Neuronal stem cell (in vitro differentiated cells): Measurements from ENCODE around the gene CXXC1.

Source experiments
- DNase-seq: peaks from one replicate; pipeline ENCODE4 v3.0.0-alpha.2; 2013; ENCODE audit warnings: low spot score
- H2AFZ ChIP-seq: one replicate; pipeline ENCODE4 v1.6.1; 2013; ENCODE audit warnings: mild to moderate bottlenecking, low read length, inconsistent platforms
- H2AK5ac ChIP-seq: 2 replicates; pipeline ENCODE4 v1.6.1; 2013; ENCODE audit warnings: low read depth, mild to moderate bottlenecking, inconsistent platforms, low read length, moderate library complexity, mixed read lengths
- H2BK120ac ChIP-seq: 2 replicates; pipeline ENCODE4 v1.6.1; 2013; ENCODE audit warnings: low read depth, mild to moderate bottlenecking, inconsistent platforms, low read length, moderate library complexity, mixed read lengths
- H2BK12ac ChIP-seq: one replicate; pipeline ENCODE4 v1.6.1; 2013; ENCODE audit warnings: low read length, inconsistent platforms
- H2BK15ac ChIP-seq: 2 replicates; pipeline ENCODE4 v1.6.1; 2013; ENCODE audit warnings: mild to moderate bottlenecking, low read length, inconsistent platforms, mixed read lengths
- H2BK5ac ChIP-seq: one replicate; pipeline ENCODE4 v1.6.1; 2013; ENCODE audit warnings: inconsistent platforms, mild to moderate bottlenecking, low read length, moderate library complexity
- H3K14ac ChIP-seq: one replicate; pipeline ENCODE4 v1.6.1; 2013; ENCODE audit warnings: low read length, inconsistent platforms
- H3K18ac ChIP-seq: 2 replicates; pipeline ENCODE4 v1.6.1; 2013; ENCODE audit warnings: low read length, inconsistent platforms
- H3K23ac ChIP-seq: 2 replicates; pipeline ENCODE4 v1.6.1; 2013; ENCODE audit warnings: low read depth, mild to moderate bottlenecking, mixed read lengths, low read length, inconsistent platforms; ENCODE audit not compliant: poor library complexity
- H3K27ac ChIP-seq: replicated peaks from 3 replicates; pipeline ENCODE4 v1.5.1; 2013; ENCODE audit warnings: low read length, inconsistent platforms
- H3K27me3 ChIP-seq, 3 experiments: 2 replicates each; pipeline ENCODE4 v1.6.1; 2013; ENCODE audit warnings: low read length in 3 of 3, mild to moderate bottlenecking in 2 of 3, inconsistent platforms in 1 of 3, low read depth in 1 of 3, mixed read lengths in 1 of 3, moderate library complexity in 1 of 3; ENCODE audit not compliant: control insufficient read depth in 3 of 3, insufficient read depth in 3 of 3
- H3K36me3 ChIP-seq, 2 donors: replicated peaks in 1 of 2; 2 replicates each; pipeline ENCODE4 v1.6.1; 2013; ENCODE audit warnings: low read length in 2 of 2; ENCODE audit not compliant: control insufficient read depth in 2 of 2, insufficient read depth in 2 of 2
- H3K4ac ChIP-seq: 2 replicates; pipeline ENCODE4 v1.6.1; 2013; ENCODE audit warnings: inconsistent platforms, mild to moderate bottlenecking, low read length, moderate library complexity
- H3K4me1 ChIP-seq, 2 donors: 1 replicate in 1 of 2; 2 replicates in 1 of 2; pipeline ENCODE4 v1.6.1; 2013; ENCODE audit warnings: low read length in 2 of 2, low read depth in 1 of 2; ENCODE audit not compliant: control insufficient read depth in 2 of 2, insufficient read depth in 1 of 2
- H3K4me2 ChIP-seq: one replicate; pipeline ENCODE4 v1.6.1; 2013; ENCODE audit warnings: mild to moderate bottlenecking, low read length, inconsistent platforms; ENCODE audit not compliant: insufficient read depth, poor library complexity, severe bottlenecking
- H3K4me3 ChIP-seq, 2 donors: 2 replicates each; pipeline ENCODE4 v1.5.1; 2013; ENCODE audit warnings: low read length in 2 of 2, mild to moderate bottlenecking in 2 of 2, inconsistent platforms in 1 of 2, moderate library complexity in 1 of 2
- H3K79me1 ChIP-seq: one replicate; pipeline ENCODE4 v1.6.1; 2013; ENCODE audit warnings: low read depth, mild to moderate bottlenecking, inconsistent platforms, low read length, moderate library complexity
- H3K9ac ChIP-seq: one replicate; pipeline ENCODE4 v1.6.1; 2013; ENCODE audit warnings: mild to moderate bottlenecking, low read depth, low read length, inconsistent platforms; ENCODE audit not compliant: poor library complexity
- H3K9me3 ChIP-seq, 2 donors: replicated peaks in 1 of 2; 2 replicates each; pipeline versions ENCODE3 to v1.6.1; 2013; ENCODE audit warnings: low read length in 2 of 2, mild to moderate bottlenecking in 2 of 2, inconsistent platforms in 1 of 2, low read depth in 1 of 2, mixed read lengths in 1 of 2, moderate library complexity in 1 of 2; ENCODE audit not compliant: control insufficient read depth in 2 of 2, insufficient read depth in 1 of 2
- H4K8ac ChIP-seq: one replicate; pipeline ENCODE4 v1.6.1; 2013; ENCODE audit warnings: low read depth, mild to moderate bottlenecking, inconsistent platforms, low read length, moderate library complexity
- H4K91ac ChIP-seq: one replicate; pipeline ENCODE4 v1.6.1; 2013; ENCODE audit warnings: low read length, low read depth, mild to moderate bottlenecking, inconsistent platforms; ENCODE audit not compliant: poor library complexity
- WGBS, 2 donors: extraction: QIAGEN DNeasy Blood & Tissue Kit; methylation state at CpG; one replicate each; pipeline ENCODE4 v1.1.7; 2013; ENCODE audit warnings: missing lambda C conversion rate in 2 of 2, mixed read lengths in 1 of 2; ENCODE audit not compliant: insufficient read length in 2 of 2, insufficient replicate concordance in 1 of 2; ENCODE audit errors: extremely low coverage in 2 of 2; 5-methylcytosine and 5-hydroxymethylcytosine counted together

The CXXC1 gene

DNA sequence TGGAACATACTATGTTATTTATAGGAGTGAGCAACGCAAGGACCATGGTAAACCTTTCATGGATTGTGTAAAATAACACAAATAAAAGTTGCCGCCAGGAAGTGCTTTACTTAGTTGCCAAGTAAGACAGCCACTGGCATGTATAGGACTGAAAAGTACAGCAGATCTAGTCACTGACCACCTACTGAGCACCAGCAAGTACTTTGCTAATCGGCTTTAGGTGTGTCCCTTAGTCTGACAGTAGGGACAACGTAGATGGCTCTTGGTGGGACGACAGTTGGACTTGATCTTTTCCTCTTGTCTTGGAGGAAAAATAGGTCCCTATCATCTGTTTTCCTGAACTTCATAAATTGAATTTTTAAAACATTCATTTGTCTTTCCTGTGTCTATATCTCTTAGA lies 13.6 kb upstream of the CXXC1 start:
- Histone ChIP-seq H3K27me3 (peaks cover 0 to 13% (median 0%) of the 10 kb centered on the region in 3 experiments), H3K4ac (no peak overlapping the region), H2AFZ (no peak overlapping the region), H2BK120ac (no peak overlapping the region), H3K4me3 (no peak overlapping the region), H3K79me1 (no peaks in the 10 kb centered on the region), H2BK5ac (no peak overlapping the region), H3K4me2 (no peak overlapping the region), H4K91ac (no peak overlapping the region), H2BK15ac (no peak overlapping the region), H4K8ac (no peak overlapping the region), H3K27ac (no peak overlapping the region), H3K23ac (no peak overlapping the region), H3K9me3 (no peaks in the 10 kb centered on the region), H2AK5ac (no peak overlapping the region), H3K18ac (no peak overlapping the region), H3K4me1 (no peaks in the 10 kb centered on the region), H2BK12ac (no peak overlapping the region), H3K9ac (no peak overlapping the region), H3K14ac (no peak overlapping the region), H3K36me3 (no peaks in the 10 kb centered on the region)
- DNase-seq, result no peak
- no CpG with 5 or more reads among the region's 5 CpGs for WGBS, 2 donors

- H3K9ac ChIP-seq, result no peak overlapping the region
- no peak overlapping the region for H2AK5ac ChIP-seq
- DNase-seq, result no peak
- no peaks in the 10 kb centered on the region for H3K36me3 ChIP-seq
- H3K4me3 ChIP-seq, result no peak overlapping the region
- no peak overlapping the region for H3K4ac ChIP-seq
- H4K8ac ChIP-seq, result no peak overlapping the region
- H3K14ac ChIP-seq, result no peak overlapping the region
- H3K79me1 ChIP-seq, result no peaks in the 10 kb centered on the region
- H2AFZ ChIP-seq, result no peak overlapping the region
- H3K18ac ChIP-seq, result no peak overlapping the region
- no peak overlapping the region for H2BK15ac ChIP-seq
- H3K23ac ChIP-seq, result no peak overlapping the region
- no peak overlapping the region for H2BK12ac ChIP-seq
- H2BK120ac ChIP-seq, result no peak overlapping the region
- H3K27ac ChIP-seq, result no peak overlapping the region
- no peak overlapping the region for H4K91ac ChIP-seq
- no CpG with 5 or more reads among the region's 7 CpGs for WGBS, 2 donors
- no peaks in the 10 kb centered on the region for H3K9me3 ChIP-seq
- peaks cover 0 to 20% (median 0%) of the 10 kb centered on the region in 3 experiments for H3K27me3 ChIP-seq
- H2BK5ac ChIP-seq, result no peak overlapping the region
- H3K4me1 ChIP-seq, result no peaks in the 10 kb centered on the region
- H3K4me2 ChIP-seq, result no peak overlapping the region
Observed at GRCh38 chr18:50299626-50300388, 12.3 kb upstream of the CXXC1 start.

- Histone ChIP-seq H3K4ac (no peak overlapping the region), H3K27ac (no peak overlapping the region), H3K4me3 (no peak overlapping the region), H3K9ac (no peak overlapping the region), H3K18ac (no peak overlapping the region), H3K79me1 (no peaks in the 10 kb centered on the region), H3K9me3 (no peaks in the 10 kb centered on the region), H2BK120ac (no peak overlapping the region), H3K36me3 (no peaks in the 10 kb centered on the region), H3K4me1 (no peaks in the 10 kb centered on the region), H3K14ac (no peak overlapping the region), H4K8ac (no peak overlapping the region), H2AFZ (no peak overlapping the region), H4K91ac (no peak overlapping the region), H3K4me2 (no peak overlapping the region), H3K23ac (no peak overlapping the region), H2BK12ac (no peak overlapping the region), H2AK5ac (no peak overlapping the region), H2BK5ac (no peak overlapping the region), H2BK15ac (no peak overlapping the region), H3K27me3 (peaks cover 0 to 20% (median 0%) of the 10 kb centered on the region in 3 experiments)
- WGBS, 2 donors, result no CpG with 5 or more reads among the region's 49 CpGs
- DNase-seq, result no peak
Observed at GRCh38 chr18:50298443-50299284, 11.2 kb upstream of the CXXC1 start.
